ENCODE measurements around the gene MFSD11.
"Not testable (repeated sequence)": the region's sequence is repeated elsewhere in the genome, so short reads cannot be mapped to it uniquely, and the experiment has no call there.

Gene MFSD11

DNA sequence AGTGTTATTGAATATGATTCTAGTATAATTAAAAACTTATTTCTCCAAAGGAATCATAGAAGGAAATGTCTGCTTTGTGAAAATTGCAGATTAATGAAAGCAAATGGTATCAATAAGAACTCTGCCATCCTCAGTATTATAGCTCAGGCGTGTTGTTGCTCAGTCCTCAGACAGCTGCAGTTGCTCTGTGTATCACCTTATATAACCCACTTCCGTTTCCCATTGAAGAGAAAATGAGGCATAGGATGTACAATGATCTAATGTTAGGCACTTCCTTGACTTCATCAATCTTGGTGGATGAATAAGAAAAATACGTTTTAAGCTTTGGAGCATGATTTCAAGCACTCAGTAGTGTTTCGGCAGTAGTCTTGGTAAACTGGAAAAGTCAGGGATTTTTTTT lies 14.1 kb downstream of the MFSD11 start:
- DNase-seq = no peak

GRCh38 chr17:76753061-76753961 lies 15.4 kb downstream of the MFSD11 start:
- DNase-seq = no peak

DNA sequence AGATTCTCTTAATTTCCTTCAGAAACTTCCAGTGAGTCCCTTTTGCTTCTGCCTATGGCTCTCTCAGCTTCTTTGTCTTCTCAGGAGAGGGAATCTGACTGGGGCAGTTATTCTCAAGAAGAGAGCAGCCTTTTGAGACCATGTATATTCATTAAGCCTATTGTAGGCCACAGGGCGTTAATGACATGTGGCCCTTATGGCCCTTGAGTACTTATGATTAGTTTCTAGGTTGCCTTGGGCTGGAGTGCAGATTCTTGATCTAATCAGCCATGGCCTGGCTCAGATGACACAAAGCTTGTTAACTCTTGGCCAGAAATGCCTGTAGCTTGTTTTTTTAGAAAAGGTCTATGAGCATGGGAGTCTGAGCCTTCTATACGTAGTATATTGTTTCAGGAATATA lies 17.4 kb downstream of the MFSD11 start:
- DNase-seq = no peak

- no peak for DNase-seq
These were observed 19.3 kb downstream of the MFSD11 start for GRCh38 chr17:76757256-76757655.

- no peak for DNase-seq
These were observed 20.7 kb downstream of the MFSD11 start for GRCh38 chr17:76758570-76758969.

DNA sequence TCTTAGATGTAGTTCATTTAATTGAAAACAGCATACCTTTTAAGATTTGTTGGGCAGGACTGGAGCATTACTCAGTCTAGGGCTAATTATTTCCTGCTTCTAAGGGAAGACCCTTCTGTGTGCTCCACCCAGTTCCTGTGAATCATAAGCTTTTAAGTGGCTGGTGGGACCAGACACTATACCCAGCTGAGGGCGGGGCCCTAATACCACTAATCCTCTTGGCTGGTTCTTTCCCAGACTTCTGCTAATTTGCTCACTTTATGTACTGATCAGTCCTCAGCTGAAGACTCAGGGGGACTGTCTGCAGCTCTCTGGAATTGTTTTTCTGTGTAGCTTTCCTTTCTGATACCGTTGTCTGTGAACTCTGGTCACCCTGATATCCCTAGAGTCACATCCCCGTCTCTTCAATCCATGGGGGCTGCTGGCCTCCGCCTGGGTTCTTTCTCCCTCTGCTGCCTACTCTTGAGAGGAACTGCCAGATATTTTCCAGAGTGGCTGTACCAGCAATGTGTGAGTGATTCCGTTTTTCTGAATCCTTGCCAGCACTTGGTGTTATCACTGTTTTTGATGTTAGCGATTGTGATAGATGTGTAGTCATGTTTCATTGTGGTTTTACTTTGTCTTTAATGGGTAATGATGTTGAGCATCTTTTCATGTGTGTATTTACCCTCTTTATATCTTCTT lies 35.1 kb downstream of the MFSD11 start:
- DNase-seq = peak; percentile 38 to 61

DNA sequence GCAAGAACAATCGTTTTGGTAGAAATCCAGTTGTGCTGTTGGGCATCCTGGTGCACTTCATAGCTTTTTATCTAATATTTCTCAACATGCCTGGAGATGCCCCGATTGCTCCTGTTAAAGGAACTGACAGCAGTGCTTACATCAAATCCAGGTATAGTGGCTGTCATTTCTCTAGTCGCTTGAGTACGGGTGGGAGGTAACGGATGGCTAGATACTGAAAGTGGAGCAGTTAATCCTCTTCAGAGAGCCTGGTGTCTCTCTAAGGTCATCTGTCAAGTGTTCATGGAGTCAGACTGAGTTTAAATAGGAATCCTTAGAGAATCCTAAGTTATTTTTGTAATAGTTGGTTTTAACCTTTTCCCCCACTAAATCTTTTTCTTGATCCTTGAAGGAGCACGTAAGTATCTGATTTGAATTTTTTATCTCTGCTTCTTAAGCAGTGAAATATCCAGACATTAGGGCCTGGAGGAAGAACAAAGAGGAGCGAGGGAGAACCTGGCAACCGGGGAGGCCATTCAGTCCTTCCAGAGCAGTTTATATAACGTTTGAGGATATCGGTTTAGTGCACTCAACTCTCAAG lies 37.2 kb downstream of the MFSD11 start:
- no peak for DNase-seq

- no peak for DNase-seq
These were observed 43.4 kb downstream of the MFSD11 start for GRCh38 chr17:76781056-76781982.

DNA sequence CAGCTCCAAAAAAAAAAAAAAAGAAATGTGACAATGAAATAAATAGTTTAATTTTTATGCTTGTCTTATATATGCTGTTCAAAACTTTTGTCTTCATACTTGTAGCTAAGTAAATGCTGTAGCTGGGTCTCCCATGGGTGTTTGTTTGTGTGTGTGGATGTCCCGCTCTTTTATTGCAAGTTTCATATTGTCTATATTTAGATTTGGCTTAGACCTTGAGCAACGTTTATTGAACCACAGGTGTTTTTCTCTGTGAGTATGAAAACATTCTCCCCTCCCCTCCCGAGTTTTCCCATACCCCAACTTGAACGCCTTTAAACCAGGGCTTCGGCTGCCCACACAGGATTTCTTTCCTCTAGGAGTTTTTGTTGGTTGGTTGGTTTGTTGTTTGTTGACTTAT lies 45.2 kb downstream of the MFSD11 start:
- no peak for DNase-seq

DNA sequence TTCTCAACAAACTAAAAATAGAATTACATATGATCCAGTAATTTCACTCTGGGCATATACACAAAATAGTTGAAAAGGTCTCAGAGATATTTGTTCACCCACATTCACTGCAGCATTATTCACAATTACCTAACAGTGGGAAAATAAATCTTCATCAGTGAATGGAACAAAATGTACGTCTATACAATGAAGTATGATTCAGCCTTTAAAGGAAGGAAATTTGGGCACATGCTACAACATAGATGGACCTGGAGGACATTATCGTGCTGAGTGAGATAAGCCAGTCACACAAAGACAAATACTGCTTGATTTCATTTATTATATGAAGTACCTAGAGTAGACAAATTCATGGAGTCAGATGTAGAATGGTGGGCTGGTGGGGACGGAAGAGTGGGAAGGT lies 47.0 kb downstream of the MFSD11 start:
- no peak for DNase-seq

GRCh38 chr17:76787866-76788265 lies 49.9 kb downstream of the MFSD11 start:
- DNase-seq = not testable (repeated sequence)

GRCh38 chr17:76789235-76789788 lies 51.4 kb downstream of the MFSD11 start:
- DNase-seq = no peak

DNA sequence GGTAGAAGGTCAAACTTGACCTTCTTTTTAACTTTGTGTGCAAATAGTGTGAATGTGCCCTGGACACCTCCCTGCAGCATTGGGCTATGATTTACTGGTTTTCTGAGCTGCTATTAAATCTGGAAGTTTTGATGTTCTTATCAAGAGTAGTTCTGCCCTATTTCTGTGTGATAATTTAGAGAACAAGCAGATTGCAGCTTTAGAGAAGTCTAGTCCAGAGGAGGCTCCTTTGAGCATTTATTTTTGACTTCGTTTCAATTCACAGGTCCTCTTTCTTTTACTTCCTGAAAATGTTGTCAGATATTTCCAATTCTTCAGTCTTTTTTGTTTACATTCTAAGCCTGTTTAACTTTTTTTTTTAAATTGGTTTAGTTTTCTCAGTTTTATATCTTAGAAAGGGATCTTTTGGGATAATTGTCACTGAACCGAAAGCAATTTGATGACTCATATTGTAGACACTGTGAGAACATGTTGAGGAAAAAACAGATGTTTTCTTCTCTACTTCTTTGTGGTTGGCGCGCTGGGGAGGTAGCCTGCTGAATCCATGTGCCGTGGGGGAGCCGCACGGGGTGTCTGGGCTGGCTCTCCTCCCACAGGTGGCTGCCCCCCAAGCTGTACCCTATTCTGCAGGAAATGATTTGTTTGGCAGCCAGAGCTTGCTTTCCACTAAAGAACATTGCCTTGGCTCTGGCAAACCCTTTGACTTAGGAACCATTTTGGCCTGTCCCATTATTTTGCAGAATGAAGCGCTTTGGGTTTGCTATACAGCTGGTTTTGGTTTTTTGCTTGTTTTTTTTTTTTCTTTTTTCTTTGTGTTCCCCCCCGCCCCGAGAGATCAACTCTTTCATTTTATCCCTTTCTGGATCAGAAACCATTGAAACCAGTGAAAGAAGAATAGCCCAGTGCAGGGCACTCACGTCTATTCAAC lies 53.4 kb downstream of the MFSD11 start:
- DNase-seq = peak; percentile 32 to 40

DNA sequence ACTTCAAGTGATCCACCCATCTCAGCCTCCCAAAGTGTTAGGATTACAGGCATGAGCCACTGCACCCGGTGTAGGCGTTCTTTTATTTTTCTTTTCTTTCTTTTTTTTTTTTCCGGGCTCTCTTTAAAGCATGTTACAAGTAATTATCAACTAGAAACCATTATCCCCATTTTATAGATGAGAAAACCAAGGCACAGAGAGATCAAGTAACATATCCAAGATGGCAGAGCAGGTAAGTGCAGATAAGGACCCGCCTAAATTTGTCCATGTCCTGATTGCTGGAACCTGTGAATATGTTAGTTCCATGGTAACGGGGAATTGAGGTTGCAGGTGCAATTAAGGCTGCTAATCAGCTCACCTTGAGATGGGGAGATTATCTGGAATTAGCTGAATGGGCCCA lies 54.4 kb downstream of the MFSD11 start:
- no peak for DNase-seq

DNA sequence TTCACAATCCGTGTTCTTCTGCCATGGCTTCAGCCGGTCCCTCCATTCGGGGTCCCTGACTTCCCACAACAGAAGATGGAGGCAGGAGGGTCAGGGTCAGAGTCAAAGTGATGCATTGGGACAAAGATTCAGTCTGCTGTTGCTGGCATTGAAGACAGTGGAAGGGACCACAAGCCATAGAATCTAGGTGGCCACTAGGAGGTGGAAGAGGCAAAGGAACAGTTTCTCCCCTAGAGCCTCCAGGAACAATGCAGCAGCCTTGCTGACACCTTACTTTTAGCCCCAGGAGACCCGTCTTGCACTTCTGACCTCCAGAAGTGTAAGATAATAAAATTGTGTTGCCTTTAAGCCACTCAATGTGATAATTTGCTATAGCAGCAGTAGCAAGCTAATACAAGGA lies 55.9 kb downstream of the MFSD11 start:
- DNase-seq = no peak

DNA sequence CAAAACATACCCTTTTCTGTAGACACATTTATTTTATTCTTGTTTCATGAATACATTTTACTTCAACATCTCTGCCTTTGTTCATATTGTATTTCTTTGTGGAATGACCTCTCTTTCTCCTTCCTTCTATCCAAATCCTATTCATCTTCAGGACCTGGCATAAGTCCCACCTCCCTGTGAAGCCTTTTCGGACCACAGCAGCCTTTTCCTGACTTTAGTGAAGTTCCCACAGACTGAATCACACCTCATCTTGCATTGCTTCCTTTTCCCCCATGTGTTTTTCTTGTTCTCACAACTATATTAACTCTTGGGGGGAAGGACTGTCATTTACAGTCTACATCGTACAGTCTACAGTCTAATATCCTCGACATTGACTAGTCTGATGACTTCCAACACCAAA lies 58.2 kb downstream of the MFSD11 start:
- DNase-seq = no peak

- no peak for DNase-seq
These were observed 59.4 kb downstream of the MFSD11 start for GRCh38 chr17:76797241-76797840.

- no peak for DNase-seq
These were observed 63.8 kb downstream of the MFSD11 start for GRCh38 chr17:76801706-76802105.

DNA sequence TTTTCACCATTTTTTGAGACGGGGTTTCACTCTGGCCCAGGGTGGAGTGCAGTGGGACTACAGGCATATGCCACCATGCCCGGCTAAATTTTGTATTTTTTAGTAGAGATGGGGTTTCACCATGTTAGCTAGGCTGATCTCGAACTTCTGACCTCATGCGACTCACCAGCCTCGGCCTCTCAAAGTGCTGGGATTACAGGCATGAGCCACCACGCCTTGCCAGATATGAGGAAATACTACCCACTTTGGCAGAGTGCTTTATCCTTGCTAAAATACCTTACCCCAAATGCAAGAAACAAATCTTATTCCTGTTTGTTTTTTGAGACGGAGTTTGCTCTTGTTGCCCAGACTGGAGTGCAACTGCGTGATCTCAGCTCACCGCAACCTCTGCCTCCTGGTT lies 67.4 kb downstream of the MFSD11 start:
- DNase-seq = no peak

GRCh38 chr17:76806151-76806550 lies 68.2 kb downstream of the MFSD11 start:
- DNase-seq = not testable (repeated sequence)

DNA sequence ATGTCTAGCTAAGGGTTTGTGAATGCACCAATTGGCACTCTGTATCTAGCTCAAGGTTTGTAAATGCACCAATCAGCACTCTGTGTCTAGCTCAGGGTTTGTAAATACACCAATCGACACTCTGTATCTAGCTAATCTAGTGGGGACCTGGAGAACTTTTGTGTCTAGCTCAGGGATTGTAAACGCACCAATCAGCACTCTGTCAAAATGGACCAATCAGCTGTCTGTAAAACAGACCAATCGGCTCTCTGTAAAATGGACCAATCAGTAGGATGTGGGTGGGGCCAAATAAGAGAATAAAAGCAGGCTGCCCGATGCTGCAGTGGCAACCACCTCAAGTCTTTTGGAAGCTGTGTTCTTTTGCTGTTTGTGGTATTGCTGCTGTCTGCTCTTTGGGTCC lies 68.8 kb downstream of the MFSD11 start:
- not testable (repeated sequence) for DNase-seq
